ENCODE data around the gene ABCC8.

The ABCC8 gene

GRCh38 chr11:17397311-17398002, 79.2 kb downstream of the ABCC8 start:
- Histone ChIP-seq H3K4me3 (no peak overlapping the region), H3K4me1 (peaks cover 1% of the 10 kb centered on the region; the same call in 1 of the 2 replicates), H3K9me3 (no peaks in the 10 kb centered on the region), H3K36me3 (replicated peaks) (no peaks in the 10 kb centered on the region), H3K27me3 (ENCODE audit: low read depth) (no peaks in the 10 kb centered on the region)
- DNase-seq (ENCODE audit: low spot score in 2 of 2) = no peak
- in situ Hi-C loops (cut with MboI; ENCODE audit: low sequenced_read_pairs) = no loop called here

- H3K4me1 ChIP-seq = peaks cover 6% of the 10 kb centered on the region; the same call in 1 of the 2 replicates
- H3K9me3 ChIP-seq = no peaks in the 10 kb centered on the region
- no peak for DNase-seq (ENCODE audit: low spot score in 2 of 2)
- no peaks in the 10 kb centered on the region for H3K27me3 ChIP-seq (ENCODE audit: low read depth)
- no peaks in the 10 kb centered on the region for H3K36me3 ChIP-seq (replicated peaks)
- in situ Hi-C loops (cut with MboI; ENCODE audit: low sequenced_read_pairs) = no loop called here
- no peak overlapping the region for H3K4me3 ChIP-seq
Observed at GRCh38 chr11:17396598-17397310, 79.9 kb downstream of the ABCC8 start.

GRCh38 chr11:17395978-17396377, 80.7 kb downstream of the ABCC8 start:
- peaks cover 6% of the 10 kb centered on the region; the same call in 1 of the 2 replicates for H3K4me1 ChIP-seq
- no peak overlapping the region for H3K4me3 ChIP-seq
- H3K27me3 ChIP-seq (ENCODE audit: low read depth) = no peaks in the 10 kb centered on the region
- H3K36me3 ChIP-seq (replicated peaks) = no peaks in the 10 kb centered on the region
- H3K9me3 ChIP-seq = no peaks in the 10 kb centered on the region
- DNase-seq (ENCODE audit: low spot score in 2 of 2) = no peak
- in situ Hi-C loops (cut with MboI; ENCODE audit: low sequenced_read_pairs) = no loop called here

GRCh38 chr11:17395554-17395961, 81.1 kb downstream of the ABCC8 start:
- in situ Hi-C loops (cut with MboI; ENCODE audit: low sequenced_read_pairs) = no loop called here

GRCh38 chr11:17394743-17395390, 81.8 kb downstream of the ABCC8 start:
- DNase-seq (ENCODE audit: low spot score in 2 of 2) = no peak
- no peak overlapping the region for H3K4me3 ChIP-seq
- in situ Hi-C loops (cut with MboI; ENCODE audit: low sequenced_read_pairs) = loop anchor here (5.0 kb wide), 1 partner anchor 82 kb away; the partner anchor contains the start of gene ABCC8
- no peaks in the 10 kb centered on the region for H3K27me3 ChIP-seq (ENCODE audit: low read depth)
- no peaks in the 10 kb centered on the region for H3K9me3 ChIP-seq
- H3K36me3 ChIP-seq (replicated peaks) = no peaks in the 10 kb centered on the region
- H3K4me1 ChIP-seq = peaks cover 6% of the 10 kb centered on the region

More at GRCh38 chr11:17395554-17395961, 81.1 kb downstream of the ABCC8 start:
- H3K9me3 ChIP-seq = no peaks in the 10 kb centered on the region
- peaks cover 6% of the 10 kb centered on the region; the same call in 1 of the 2 replicates for H3K4me1 ChIP-seq
- DNase-seq (ENCODE audit: low spot score in 2 of 2) = no peak
- H3K27me3 ChIP-seq (ENCODE audit: low read depth) = no peaks in the 10 kb centered on the region
- H3K4me3 ChIP-seq = no peak overlapping the region
- no peaks in the 10 kb centered on the region for H3K36me3 ChIP-seq (replicated peaks)

- DNase-seq (ENCODE audit: low spot score in 2 of 2) = no peak
- Histone ChIP-seq H3K27me3 (ENCODE audit: low read depth) (no peaks in the 10 kb centered on the region), H3K36me3 (replicated peaks) (no peaks in the 10 kb centered on the region), H3K4me1 (peaks cover 6% of the 10 kb centered on the region), H3K4me3 (no peak overlapping the region), H3K9me3 (no peaks in the 10 kb centered on the region)
- in situ Hi-C loops (cut with MboI; ENCODE audit: low sequenced_read_pairs) = loop anchor here (5.0 kb wide), 1 partner anchor 84 kb away; the partner anchor contains the start of gene ABCC8
Observed at GRCh38 chr11:17393472-17393871, 83.2 kb downstream of the ABCC8 start.

- Histone ChIP-seq H3K4me3 (no peak overlapping the region), H3K36me3 (replicated peaks) (no peaks in the 10 kb centered on the region), H3K27me3 (ENCODE audit: low read depth) (no peaks in the 10 kb centered on the region), H3K4me1 (peaks cover 6% of the 10 kb centered on the region), H3K9me3 (no peaks in the 10 kb centered on the region)
- in situ Hi-C loops (cut with MboI; ENCODE audit: low sequenced_read_pairs) = loop anchor here (5.0 kb wide), 1 partner anchor 84 kb away; the partner anchor contains the start of gene ABCC8
- no peak for DNase-seq (ENCODE audit: low spot score in 2 of 2)
Observed at GRCh38 chr11:17392872-17393271, 83.8 kb downstream of the ABCC8 start.

- in situ Hi-C loops (cut with MboI; ENCODE audit: low sequenced_read_pairs) = loop anchor here (5.0 kb wide), 1 partner anchor 86 kb away; the partner anchor contains the start of gene ABCC8
- peak in 1 of 2 experiments; percentile 27 for DNase-seq (ENCODE audit: low spot score in 2 of 2)
- Histone ChIP-seq H3K9me3 (no peaks in the 10 kb centered on the region), H3K36me3 (replicated peaks) (peaks cover 3% of the 10 kb centered on the region), H3K27me3 (ENCODE audit: low read depth) (no peaks in the 10 kb centered on the region), H3K4me1 (peaks cover 6% of the 10 kb centered on the region), H3K4me3 (no peak overlapping the region)
Observed at GRCh38 chr11:17391493-17392355, 84.9 kb downstream of the ABCC8 start.

- no peak for DNase-seq (ENCODE audit: low spot score in 2 of 2)
- H3K27me3 ChIP-seq (ENCODE audit: low read depth) = no peaks in the 10 kb centered on the region
- H3K4me3 ChIP-seq = no peak overlapping the region; the same call in 1 of the 2 replicates
- H3K36me3 ChIP-seq (replicated peaks) = peaks cover 3% of the 10 kb centered on the region
- H3K4me1 ChIP-seq = peaks cover 6% of the 10 kb centered on the region
- in situ Hi-C loops (cut with MboI; ENCODE audit: low sequenced_read_pairs) = loop anchor here (5.0 to 10.0 kb wide), 2 partner anchors 87 to 135 kb away; partner anchors contain the start of gene ABCC8
- H3K9me3 ChIP-seq = no peaks in the 10 kb centered on the region
Observed at GRCh38 chr11:17389957-17390649, 86.5 kb downstream of the ABCC8 start.

GRCh38 chr11:17389211-17389956, 87.3 kb downstream of the ABCC8 start:
- no peaks in the 10 kb centered on the region for H3K27me3 ChIP-seq (ENCODE audit: low read depth)
- in situ Hi-C loops (cut with MboI; ENCODE audit: low sequenced_read_pairs) = loop anchor here (10.0 kb wide), 1 partner anchor 135 kb away; no protein-coding TSS in a partner anchor
- no peaks in the 10 kb centered on the region for H3K9me3 ChIP-seq
- peak; percentile 72 to 90 for DNase-seq (ENCODE audit: low spot score in 2 of 2)
- H3K4me1 ChIP-seq = peaks cover 6% of the 10 kb centered on the region
- peaks cover 3% of the 10 kb centered on the region for H3K36me3 ChIP-seq (replicated peaks)
- H3K4me3 ChIP-seq = peak overlapping the region; percentile 52

GRCh38 chr11:17388609-17389210, 87.9 kb downstream of the ABCC8 start, which contains the start of gene KCNJ11:
TSS of gene KCNJ11 (minus strand) at chr11:17388659. CDS start at chr11:17388091, 568 bp downstream.
- in situ Hi-C loops (cut with MboI; ENCODE audit: low sequenced_read_pairs) = loop anchor here (10.0 kb wide), 1 partner anchor 136 kb away; no protein-coding TSS in a partner anchor
- Histone ChIP-seq H3K27me3 (ENCODE audit: low read depth) (no peaks in the 10 kb centered on the region), H3K4me1 (peaks cover 6% of the 10 kb centered on the region), H3K36me3 (replicated peaks) (peaks cover 4% of the 10 kb centered on the region), H3K4me3 (peak within 1 kb of the TSS; percentile 52), H3K9me3 (no peaks in the 10 kb centered on the region)
- DNase-seq (ENCODE audit: low spot score in 2 of 2) = peak in 1 of 2 experiments; percentile 48
